Measurements from ENCODE around the gene TCN2. TPM values are rescaled to one million over a fixed set of nuclear protein-coding genes. Genes with fewer than 3 reads are reported as not detected.

Gene TCN2
- total RNA-seq, 2 experiments from 2014 or later: 0.19 to 0.22 TPM

Other genes with a start within 250 kb of the TCN2 start
- 1 to 10 TPM; 2.8 to 3.9 TPM for gene RNF215, start 219.8 kb upstream of the TCN2 start, total RNA-seq
- 1 to 10 TPM; 8.2 to 8.8 TPM for gene SEC14L2, start 210.2 kb upstream of the TCN2 start, total RNA-seq
- 10 to 100 TPM; 36.6 to 37.1 TPM for gene MTFP1, start 181.4 kb upstream of the TCN2 start, total RNA-seq
- not detected for gene SEC14L3, start 135.2 kb upstream of the TCN2 start, total RNA-seq
- not detected for gene SEC14L4, start 101.5 kb upstream of the TCN2 start, total RNA-seq
- not detected for gene SEC14L6, start 60.4 kb upstream of the TCN2 start, total RNA-seq
- gene GAL3ST1, start 32.5 kb upstream of the TCN2 start, total RNA-seq: under 1 TPM; 0.27 to 0.29 TPM
- gene PES1, start 15.3 kb upstream of the TCN2 start, total RNA-seq: 10 to 100 TPM; 92.8 to 96.7 TPM
- gene SLC35E4, start 28.6 kb downstream of the TCN2 start, total RNA-seq: 1 to 10 TPM; 2.2 TPM
- 1 to 10 TPM; 4.7 to 5.6 TPM for gene DUSP18, start 60.7 kb downstream of the TCN2 start, total RNA-seq
- under 1 TPM; 0.81 to 0.89 TPM for gene OSBP2, start 87.7 kb downstream of the TCN2 start, total RNA-seq

Data from activated naive CD4-positive, alpha-beta T cell treated with anti-CD3 and anti-CD28 coated beads for 36 hours (primary cell).